BE2C (cell line): Measurements from ENCODE around the gene PPP1R7.

ENCODE experiments used
- DNase-seq: peaks from one replicate; pipeline ENCODE4 v3.0.0-alpha.2; 2020
- H3K27me3 ChIP-seq: fragments of 250-450 bp; sonication (Bioruptor Pico); 2 replicates; pipeline ENCODE4 v1.5.1; 2020; ENCODE audit warnings: mild to moderate bottlenecking
- H3K36me3 ChIP-seq: fragments of 250-450 bp; sonication (Bioruptor Pico); 2 replicates; pipeline ENCODE4 v1.5.1; 2020; ENCODE audit warnings: mild to moderate bottlenecking
- H3K4me1 ChIP-seq: fragments of 250-450 bp; sonication (Bioruptor Pico); 2 replicates; pipeline ENCODE4 v1.5.1; 2020
- H3K4me3 ChIP-seq: 2 replicates; pipeline ENCODE4 v1.5.1; 2011; ENCODE audit warnings: low read depth, low read length
- H3K9me3 ChIP-seq: fragments of 250-450 bp; sonication (Bioruptor Pico); 2 replicates; pipeline ENCODE4 v1.5.1; 2020
- CTCF ChIP-seq: IDR thresholded peaks from 2 replicates; pipeline ENCODE4 v1.5.1; 2012; ENCODE audit warnings: mild to moderate bottlenecking, low read depth, low read length

PPP1R7 gene

DNA sequence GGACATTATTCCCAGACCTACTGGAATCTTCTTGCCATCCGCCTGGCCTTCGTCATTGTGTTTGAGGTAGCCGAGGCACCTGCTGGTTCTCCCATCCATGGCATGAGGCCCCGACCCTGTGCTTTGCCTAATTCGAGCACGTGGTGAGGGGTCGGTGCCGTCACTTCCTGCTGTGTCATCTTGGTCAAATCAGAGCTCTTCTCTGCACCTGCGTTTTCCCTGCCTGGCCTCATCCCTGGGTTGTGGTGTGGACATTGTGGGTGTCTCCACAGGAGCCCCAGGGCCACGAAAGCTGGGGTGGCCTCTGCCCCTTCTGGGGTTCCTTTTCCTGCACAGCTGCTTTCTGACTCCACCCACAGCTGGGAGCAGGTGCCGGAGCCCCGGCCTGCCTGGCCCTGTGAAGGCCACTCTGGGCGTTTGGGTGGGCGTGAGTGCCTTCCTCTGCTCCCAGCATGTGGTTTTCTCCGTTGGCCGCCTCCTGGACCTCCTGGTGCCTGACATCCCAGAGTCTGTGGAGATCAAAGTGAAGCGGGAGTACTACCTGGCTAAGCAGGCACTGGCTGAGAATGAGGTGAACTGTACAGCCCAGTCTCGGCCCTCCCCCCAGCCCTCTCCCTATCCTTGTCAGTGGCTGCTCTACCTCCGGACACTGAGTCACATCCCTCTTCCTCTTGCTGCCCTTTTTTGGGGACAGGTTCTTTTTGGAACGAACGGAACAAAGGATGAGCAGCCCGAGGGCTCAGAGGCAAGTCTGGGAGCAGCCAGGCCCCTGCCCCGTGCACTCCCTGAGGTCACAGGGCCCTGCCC, 73.1 kb downstream of the PPP1R7 start:
- Histone ChIP-seq H3K36me3 (peaks cover 13% of the 10 kb centered on the region), H3K4me3 (no peak overlapping the region), H3K9me3 (no peaks in the 10 kb centered on the region), H3K4me1 (peaks cover 7% of the 10 kb centered on the region), H3K27me3 (no peaks in the 10 kb centered on the region)
- no peak for TF ChIP-seq CTCF
- DNase-seq: no peak

DNA sequence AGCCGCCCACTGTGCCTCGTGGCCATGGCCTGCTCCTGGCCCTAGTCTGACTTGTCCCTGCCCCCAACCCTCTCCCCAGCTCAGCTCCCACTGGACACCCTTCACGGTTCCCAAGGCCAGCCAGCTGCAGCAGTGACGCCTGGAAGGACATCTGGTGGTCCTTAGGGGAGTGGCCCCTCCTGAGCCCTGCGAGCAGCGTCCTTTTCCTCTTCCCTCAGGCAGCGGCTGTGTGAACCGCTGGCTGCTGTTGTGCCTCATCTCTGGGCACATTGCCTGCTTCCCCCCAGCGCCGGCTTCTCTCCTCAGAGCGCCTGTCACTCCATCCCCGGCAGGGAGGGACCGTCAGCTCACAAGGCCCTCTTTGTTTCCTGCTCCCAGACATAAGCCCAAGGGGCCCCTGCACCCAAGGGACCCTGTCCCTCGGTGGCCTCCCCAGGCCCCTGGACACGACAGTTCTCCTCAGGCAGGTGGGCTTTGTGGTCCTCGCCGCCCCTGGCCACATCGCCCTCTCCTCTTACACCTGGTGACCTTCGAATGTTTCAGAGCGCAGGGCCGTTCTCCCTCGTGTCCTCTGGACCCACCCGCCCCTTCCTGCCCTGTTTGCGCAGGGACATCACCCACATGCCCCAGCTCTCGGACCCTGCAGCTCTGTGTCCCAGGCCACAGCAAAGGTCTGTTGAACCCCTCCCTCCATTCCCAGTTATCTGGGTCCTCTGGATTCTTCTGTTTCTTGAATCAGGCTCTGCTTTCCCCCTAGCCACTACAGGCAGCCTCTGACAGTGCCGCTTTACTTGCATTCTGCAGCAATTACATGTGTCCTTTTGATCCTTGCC, 74.0 kb downstream of the PPP1R7 start:
- no peak overlapping the region for H3K4me3 ChIP-seq

GRCh38 chr2:241224851-241225438, 74.7 kb downstream of the PPP1R7 start:
- peaks cover 5% of the 10 kb centered on the region for H3K4me1 ChIP-seq
- no peaks in the 10 kb centered on the region for H3K27me3 ChIP-seq
- no peak for TF ChIP-seq CTCF

More for the DNA sequence above, 74.0 kb downstream of the PPP1R7 start:
- Histone ChIP-seq H3K36me3 (peaks cover 22% of the 10 kb centered on the region), H3K9me3 (no peaks in the 10 kb centered on the region), H3K27me3 (no peaks in the 10 kb centered on the region), H3K4me1 (peaks cover 5% of the 10 kb centered on the region)
- peak; percentile 34 for TF ChIP-seq CTCF
- peak; percentile 82 for DNase-seq

DNA sequence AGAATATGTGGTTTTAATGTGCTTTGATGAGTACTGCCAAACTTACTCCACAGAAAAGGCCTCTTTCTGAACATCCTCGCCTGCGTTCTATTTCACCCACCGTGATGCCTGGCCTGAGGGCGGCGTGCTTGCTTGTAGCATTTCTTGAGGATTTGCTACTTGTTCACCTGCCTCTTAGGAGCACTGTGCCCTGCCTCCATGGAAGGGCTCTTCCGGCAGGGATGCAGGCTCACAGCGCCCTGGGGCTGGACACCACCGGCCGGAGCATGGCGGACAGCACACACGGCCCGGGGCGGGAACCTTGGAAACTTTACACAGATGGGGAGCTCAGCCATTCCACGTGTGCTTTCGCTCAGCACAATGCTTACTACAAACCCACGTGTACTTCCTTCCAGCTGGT, 75.3 kb downstream of the PPP1R7 start:
- Histone ChIP-seq H3K36me3 (peaks cover 32% of the 10 kb centered on the region), H3K9me3 (no peaks in the 10 kb centered on the region), H3K27me3 (no peaks in the 10 kb centered on the region), H3K4me3 (no peak overlapping the region), H3K4me1 (peaks cover 5% of the 10 kb centered on the region)
- TF ChIP-seq CTCF: no peak
- DNase-seq: no peak

More at GRCh38 chr2:241224851-241225438, 74.7 kb downstream of the PPP1R7 start:
- DNase-seq: no peak
- Histone ChIP-seq H3K4me3 (no peak overlapping the region), H3K9me3 (no peaks in the 10 kb centered on the region), H3K36me3 (peaks cover 26% of the 10 kb centered on the region)

- DNase-seq: no peak
- peaks cover 5% of the 10 kb centered on the region for H3K4me1 ChIP-seq
- no peak for TF ChIP-seq CTCF
These were observed 75.7 kb downstream of the PPP1R7 start for GRCh38 chr2:241225983-241226382.

More at GRCh38 chr2:241225983-241226382, 75.7 kb downstream of the PPP1R7 start:
- Histone ChIP-seq H3K9me3 (no peaks in the 10 kb centered on the region), H3K27me3 (no peaks in the 10 kb centered on the region), H3K36me3 (peaks cover 37% of the 10 kb centered on the region), H3K4me3 (no peak overlapping the region)
